GM21423 (cell line): ENCODE measurements around the gene SLIT3.

Source experiments
- ATAC-seq: cut with Tn5 transposase; IDR thresholded peaks from one replicate; pipeline ENCODE4 v1.9.1; 2021; ENCODE audit warnings: mild to moderate bottlenecking, moderate library complexity; ENCODE audit not compliant: unreplicated experiment

The SLIT3 gene

GRCh38 chr5:168728546-168729211 is 572.3 kb downstream of the SLIT3 start:
- no peak for ATAC-seq

- ATAC-seq: no peak
Observed at GRCh38 chr5:168727547-168727946, 573.4 kb downstream of the SLIT3 start.

GRCh38 chr5:168726342-168726741 is 574.6 kb downstream of the SLIT3 start:
- ATAC-seq: no peak

- ATAC-seq: no peak
Observed at GRCh38 chr5:168724227-168724626, 576.7 kb downstream of the SLIT3 start.

- no peak for ATAC-seq
Observed at GRCh38 chr5:168723037-168723436, 577.9 kb downstream of the SLIT3 start.

- no peak for ATAC-seq
Observed at GRCh38 chr5:168721966-168722365, 579.0 kb downstream of the SLIT3 start.

GRCh38 chr5:168721002-168721753 is 579.8 kb downstream of the SLIT3 start:
- no peak for ATAC-seq

- no peak for ATAC-seq
Observed at GRCh38 chr5:168720575-168720974, 580.4 kb downstream of the SLIT3 start.

- ATAC-seq: no peak
Observed at GRCh38 chr5:168714046-168714445, 586.9 kb downstream of the SLIT3 start.

GRCh38 chr5:168713051-168713450 is 587.9 kb downstream of the SLIT3 start:
- ATAC-seq: no peak

- ATAC-seq: no peak
Observed at GRCh38 chr5:168712280-168712924, 588.5 kb downstream of the SLIT3 start.

- ATAC-seq: no peak
Observed at GRCh38 chr5:168710706-168711105, 590.2 kb downstream of the SLIT3 start.

GRCh38 chr5:168707716-168708695 is 592.9 kb downstream of the SLIT3 start:
- no peak for ATAC-seq

- no peak for ATAC-seq
Observed at GRCh38 chr5:168706655-168707069, 594.3 kb downstream of the SLIT3 start.

- no peak for ATAC-seq
Observed at GRCh38 chr5:168705321-168705720, 595.6 kb downstream of the SLIT3 start.

GRCh38 chr5:168702511-168702910 is 598.4 kb downstream of the SLIT3 start:
- ATAC-seq: no peak

GRCh38 chr5:168701641-168702040 is 599.3 kb downstream of the SLIT3 start:
- no peak for ATAC-seq

GRCh38 chr5:168699002-168699401 is 601.9 kb downstream of the SLIT3 start:
- no peak for ATAC-seq

- no peak for ATAC-seq
Observed at GRCh38 chr5:168697034-168697720, 603.8 kb downstream of the SLIT3 start.

GRCh38 chr5:168696611-168697010 is 604.3 kb downstream of the SLIT3 start:
- no peak for ATAC-seq
